AG04450 (cell line): Measurements from ENCODE around the gene CIB4. TPM values are rescaled to one million over a fixed set of nuclear protein-coding genes. Genes with fewer than 3 reads are reported as not detected.

ENCODE experiments used
- CTCF ChIA-PET: fragments of 300-600, 350-600 bp; formaldehyde crosslinking; extraction: SDS; loops from one replicate; lab custom pipeline; 2022; ENCODE audit warnings: antibody characterized with exemption, inconsistent platforms; lab: Charles Lee
- POLR2A ChIA-PET: fragments of 350-600 bp; formaldehyde crosslinking; extraction: SDS; loops from one replicate; lab custom pipeline; 2021; ENCODE audit warnings: antibody characterized with exemption, inconsistent platforms; lab: Yijun Ruan, JAX
- DNase-seq: peaks from one replicate; pipeline ENCODE4 v3.0.0-alpha.2; 2011; ENCODE audit warnings: low read depth, low spot score
- H3K27ac ChIP-seq: one replicate; pipeline ENCODE4 v1.5.1; 2012; ENCODE audit warnings: low read depth, low read length, control low read depth
- H3K27me3 ChIP-seq: one replicate; pipeline ENCODE4 v1.6.0; 2012; ENCODE audit warnings: low read length; ENCODE audit not compliant: control insufficient read depth, insufficient read depth
- H3K4me3 ChIP-seq: 2 replicates; pipeline ENCODE4 v1.5.1; 2011; ENCODE audit warnings: mild to moderate bottlenecking, low read depth, low read length, control low read depth
- H3K9me3 ChIP-seq: 2 replicates; pipeline ENCODE4 v1.5.1; 2012; ENCODE audit warnings: low read length; ENCODE audit not compliant: control insufficient read depth, insufficient read depth
- CTCF ChIP-seq: IDR thresholded peaks from 2 replicates; pipeline ENCODE4 v1.5.1; 2011; ENCODE audit warnings: low read depth, low read length, control low read depth, inconsistent platforms
- polyA plus RNA-seq: library from polyadenylated mRNA; depleted of rRNA; stranded (reverse); fragments of >200 nt; gene quantifications from 2 replicates; pipeline ENCODE4 v1.2.3, GENCODE V29; 2011

The CIB4 gene
- polyA plus RNA-seq, 1 experiment: not detected

DNA sequence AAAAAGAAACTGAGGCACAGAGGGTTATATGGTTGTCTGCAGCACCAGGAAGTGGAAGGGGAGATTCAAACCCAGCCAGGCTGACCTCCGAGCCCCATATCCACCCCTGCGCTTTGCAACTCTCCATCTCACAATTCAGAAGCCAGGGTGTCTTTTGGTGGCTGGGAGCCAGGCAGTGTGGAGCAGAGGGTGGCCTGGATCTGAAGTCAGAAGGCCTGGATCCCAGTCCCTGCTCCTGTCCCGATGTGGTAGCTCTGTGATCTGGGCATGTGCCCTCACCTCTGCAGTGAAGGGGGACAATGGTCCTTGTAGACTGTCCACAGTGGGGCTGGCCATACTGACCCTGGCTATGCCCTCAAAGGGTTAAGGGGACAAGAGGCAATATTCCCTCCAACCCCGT, 57.0 kb downstream of the CIB4 start:
- ChIA-PET POLR2A (no interaction called here), CTCF (interaction anchor here (0.5 kb wide), 1 partner anchor 312 kb away, joined by 6 read pairs; no protein-coding TSS in a partner anchor)
- H3K4me3 ChIP-seq: no peak overlapping the region
- no peak overlapping the region for H3K27ac ChIP-seq
- H3K9me3 ChIP-seq: no peaks in the 10 kb centered on the region
- no peak for TF ChIP-seq CTCF
- H3K27me3 ChIP-seq: peaks cover 59% of the 10 kb centered on the region
- no peak for DNase-seq

- Histone ChIP-seq H3K9me3 (no peaks in the 10 kb centered on the region), H3K27ac (no peak overlapping the region), H3K27me3 (peaks cover 63% of the 10 kb centered on the region), H3K4me3 (no peak overlapping the region)
- CTCF ChIA-PET: interaction anchor here (0.5 kb wide), 1 partner anchor 312 kb away, joined by 6 read pairs; no protein-coding TSS in a partner anchor
- DNase-seq: no peak
- no peak for TF ChIP-seq CTCF
- POLR2A ChIA-PET: no interaction called here
These were observed 57.7 kb downstream of the CIB4 start for GRCh38 chr2:26583381-26583911.

DNA sequence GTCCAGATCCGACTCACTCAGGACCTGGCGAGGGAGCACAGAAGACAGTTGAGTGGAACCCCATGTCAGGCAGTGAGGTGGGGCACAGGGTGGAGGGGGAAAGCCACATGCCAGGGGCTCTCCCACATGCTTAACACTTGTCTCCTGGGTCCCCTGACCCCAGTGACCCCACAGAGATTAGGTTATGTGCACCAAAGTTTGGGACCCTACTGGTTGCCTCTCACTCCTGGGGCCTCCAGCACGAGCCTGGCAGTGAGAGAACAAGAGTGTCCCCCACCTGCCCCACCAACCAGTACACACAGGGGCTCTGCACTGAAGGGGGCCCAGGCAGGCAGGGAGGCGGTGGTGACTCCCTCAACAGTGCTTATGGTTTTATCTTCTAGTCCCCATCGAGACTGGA, 58.3 kb downstream of the CIB4 start:
- Histone ChIP-seq H3K27me3 (peaks cover 63% of the 10 kb centered on the region), H3K27ac (no peak overlapping the region), H3K4me3 (no peak overlapping the region), H3K9me3 (no peaks in the 10 kb centered on the region)
- CTCF ChIA-PET: no interaction called here
- TF ChIP-seq CTCF: no peak
- POLR2A ChIA-PET: no interaction called here
- no peak for DNase-seq

- H3K27ac ChIP-seq: no peak overlapping the region
- DNase-seq: no peak
- POLR2A ChIA-PET: no interaction called here
- TF ChIP-seq CTCF: no peak
- no peaks in the 10 kb centered on the region for H3K9me3 ChIP-seq
- peaks cover 63% of the 10 kb centered on the region for H3K27me3 ChIP-seq
- CTCF ChIA-PET: interaction anchor here (1.9 kb wide), 1 partner anchor 164 kb away, joined by 6 read pairs; no protein-coding TSS in a partner anchor
- H3K4me3 ChIP-seq: no peak overlapping the region
These were observed 58.9 kb downstream of the CIB4 start for GRCh38 chr2:26581991-26582842.
